Large intestine (tissue), 3 donors: ENCODE data around the gene USPL1. TPM values are rescaled to one million over a fixed set of nuclear protein-coding genes. Genes with fewer than 3 reads are reported as not detected.
"Not testable (repeated sequence)": the region's sequence is repeated elsewhere in the genome, so short reads cannot be mapped to it uniquely, and the experiment has no call there.

Source experiments
- DNase-seq, 2 donors: peaks; one replicate each; pipeline versions ENCODE4 v3.0.0 to v3.0.0-alpha.2; 2013
- H3K27ac ChIP-seq: one replicate; pipeline ENCODE4 v1.5.1; 2013; ENCODE audit warnings: low read length
- H3K27me3 ChIP-seq: 2 replicates; pipeline ENCODE4 v1.6.1; 2013; ENCODE audit warnings: low read length; ENCODE audit not compliant: control insufficient read depth, insufficient read depth
- H3K36me3 ChIP-seq: 2 replicates; pipeline ENCODE4 v1.6.1; 2013; ENCODE audit warnings: low read length; ENCODE audit not compliant: control insufficient read depth, insufficient read depth
- H3K4me1 ChIP-seq: one replicate; pipeline ENCODE4 v1.6.1; 2013; ENCODE audit warnings: low read length; ENCODE audit not compliant: control insufficient read depth, insufficient read depth
- H3K4me3 ChIP-seq: one replicate; pipeline ENCODE4 v1.5.1; 2013; ENCODE audit warnings: low read length
- H3K9me3 ChIP-seq: one replicate; pipeline ENCODE4 v1.6.1; 2013; ENCODE audit warnings: mild to moderate bottlenecking, low read depth, low read length, moderate library complexity; ENCODE audit not compliant: control insufficient read depth
- WGBS: methylation state at CpG from one replicate; pipeline ENCODE4 v1.1.5; 2013; ENCODE audit warnings: low lambda C conversion rate; ENCODE audit not compliant: insufficient coverage; 5-methylcytosine and 5-hydroxymethylcytosine counted together
- polyA plus RNA-seq: library from polyadenylated mRNA; unstranded; fragments of 120-200 nt; gene quantifications from one replicate; pipeline ENCODE4 v1.2.1, GENCODE V29; 2013

USPL1 gene
- polyA plus RNA-seq, 1 donor, result 24.0 TPM

- Histone ChIP-seq H3K27me3 (no peaks in the 10 kb centered on the region), H3K4me1 (no peaks in the 10 kb centered on the region), H3K27ac (no peak overlapping the region), H3K36me3 (no peaks in the 10 kb centered on the region), H3K4me3 (no peak overlapping the region), H3K9me3 (no peaks in the 10 kb centered on the region)
- no peak for DNase-seq
- WGBS, result 90% methylated on average over 2 of the region's 3 CpGs
Observed at GRCh38 chr13:30585748-30586262, 31.9 kb upstream of the USPL1 start.

- Histone ChIP-seq H3K27ac (no peak overlapping the region), H3K4me1 (no peaks in the 10 kb centered on the region), H3K4me3 (no peak overlapping the region), H3K27me3 (no peaks in the 10 kb centered on the region), H3K36me3 (no peaks in the 10 kb centered on the region), H3K9me3 (no peaks in the 10 kb centered on the region)
- no CpG with 5 or more reads among the region's 1 CpG for WGBS
- DNase-seq, result no peak
Observed at GRCh38 chr13:30587231-30587630, 30.5 kb upstream of the USPL1 start.

GRCh38 chr13:30587739-30588138 is 30.0 kb upstream of the USPL1 start:
- H3K4me3 ChIP-seq, result no peak overlapping the region
- H3K4me1 ChIP-seq, result no peaks in the 10 kb centered on the region
- no peak overlapping the region for H3K27ac ChIP-seq
- H3K36me3 ChIP-seq, result no peaks in the 10 kb centered on the region
- H3K27me3 ChIP-seq, result no peaks in the 10 kb centered on the region
- DNase-seq, result no peak
- no peaks in the 10 kb centered on the region for H3K9me3 ChIP-seq

GRCh38 chr13:30593001-30593400 is 24.7 kb upstream of the USPL1 start:
- Histone ChIP-seq H3K27me3 (no peaks in the 10 kb centered on the region), H3K4me1 (no peaks in the 10 kb centered on the region), H3K4me3 (no peak overlapping the region), H3K9me3 (no peaks in the 10 kb centered on the region), H3K36me3 (no peaks in the 10 kb centered on the region), H3K27ac (no peak overlapping the region)
- no peak for DNase-seq
- 100% methylated on average over 1 of the region's 2 CpGs for WGBS

GRCh38 chr13:30600496-30600895 is 17.2 kb upstream of the USPL1 start:
- no peaks in the 10 kb centered on the region for H3K36me3 ChIP-seq
- no peak for DNase-seq
- WGBS, result 100% methylated on average over 1 of the region's 3 CpGs
- no peaks in the 10 kb centered on the region for H3K4me1 ChIP-seq
- H3K27me3 ChIP-seq, result no peaks in the 10 kb centered on the region
- no peak overlapping the region for H3K4me3 ChIP-seq
- no peaks in the 10 kb centered on the region for H3K9me3 ChIP-seq
- no peak overlapping the region for H3K27ac ChIP-seq

GRCh38 chr13:30601836-30602235 is 15.9 kb upstream of the USPL1 start:
- no CpG with 5 or more reads among the region's 8 CpGs for WGBS
- Histone ChIP-seq H3K27me3 (no peaks in the 10 kb centered on the region), H3K27ac (no peak overlapping the region), H3K4me3 (no peak overlapping the region), H3K9me3 (no peaks in the 10 kb centered on the region), H3K4me1 (no peaks in the 10 kb centered on the region), H3K36me3 (no peaks in the 10 kb centered on the region)
- DNase-seq, result no peak

- Histone ChIP-seq H3K27ac (no peak overlapping the region), H3K9me3 (no peaks in the 10 kb centered on the region), H3K4me3 (no peak overlapping the region), H3K36me3 (no peaks in the 10 kb centered on the region), H3K4me1 (no peaks in the 10 kb centered on the region), H3K27me3 (no peaks in the 10 kb centered on the region)
- WGBS, result 92% methylated on average over 6 of the region's 7 CpGs
- DNase-seq, result no peak
Observed at GRCh38 chr13:30605052-30605451, 12.7 kb upstream of the USPL1 start.

GRCh38 chr13:30607186-30607585 is 10.5 kb upstream of the USPL1 start:
- not testable (repeated sequence) for DNase-seq, H3K27me3 ChIP-seq, H3K4me1 ChIP-seq, H3K4me3 ChIP-seq, H3K27ac ChIP-seq, H3K36me3 ChIP-seq, H3K9me3 ChIP-seq
- no CpG with 5 or more reads among the region's 6 CpGs for WGBS

GRCh38 chr13:30607908-30608307 is 9.8 kb upstream of the USPL1 start:
- no CpG with 5 or more reads among the region's 4 CpGs for WGBS
- peak in 1 of 2 donors; percentile 22 for DNase-seq
- H3K4me1 ChIP-seq, result no peaks in the 10 kb centered on the region

GRCh38 chr13:30608364-30608763 is 9.4 kb upstream of the USPL1 start:
- Histone ChIP-seq H3K4me1 (no peaks in the 10 kb centered on the region), H3K27me3 (no peaks in the 10 kb centered on the region), H3K4me3 (no peak overlapping the region), H3K27ac (no peak overlapping the region), H3K9me3 (no peaks in the 10 kb centered on the region), H3K36me3 (no peaks in the 10 kb centered on the region)
- DNase-seq, result peak in 1 of 2 donors; percentile 9
- 93% methylated on average over 2 of the region's 5 CpGs for WGBS

More at GRCh38 chr13:30607908-30608307, 9.8 kb upstream of the USPL1 start:
- Histone ChIP-seq H3K9me3 (no peaks in the 10 kb centered on the region), H3K36me3 (no peaks in the 10 kb centered on the region), H3K27me3 (no peaks in the 10 kb centered on the region), H3K27ac (no peak overlapping the region), H3K4me3 (no peak overlapping the region)

- Histone ChIP-seq H3K4me1 (no peaks in the 10 kb centered on the region), H3K27me3 (no peaks in the 10 kb centered on the region), H3K36me3 (no peaks in the 10 kb centered on the region), H3K9me3 (no peaks in the 10 kb centered on the region), H3K4me3 (no peak overlapping the region), H3K27ac (no peak overlapping the region)
- DNase-seq, result no peak
Observed at GRCh38 chr13:30610311-30610710, 7.4 kb upstream of the USPL1 start.
